Left ventricle myocardium inferior (tissue), 1 donor: Measurements from ENCODE around the gene FAM110A. TPM values are rescaled to one million over a fixed set of nuclear protein-coding genes. Genes with fewer than 3 reads are reported as not detected.

ENCODE experiments used
- DNase-seq: peaks from one replicate; pipeline ENCODE4 v3.0.0-alpha.2; 2020
- H3K27ac ChIP-seq: fragments of 200-600 bp; replicated peaks from 2 replicates; pipeline ENCODE4 v1.8.0; 2021
- H3K27me3 ChIP-seq: fragments of 200-600 bp; 2 replicates; pipeline ENCODE4 v1.8.0; 2021; ENCODE audit warnings: low read depth
- H3K36me3 ChIP-seq: fragments of 200-600 bp; 2 replicates; pipeline ENCODE4 v1.8.0; 2021
- H3K4me1 ChIP-seq: fragments of 200-600 bp; 2 replicates; pipeline ENCODE4 v1.8.0; 2021
- H3K4me3 ChIP-seq: fragments of 200-600 bp; 2 replicates; pipeline ENCODE4 v1.8.0; 2021; ENCODE audit warnings: mild to moderate bottlenecking, moderate library complexity
- H3K9me3 ChIP-seq: fragments of 200-600 bp; replicated peaks from 2 replicates; pipeline ENCODE4 v1.8.0; 2021
- CTCF ChIP-seq: fragments of 200-600 bp; IDR thresholded peaks from 2 replicates; pipeline ENCODE4 v1.8.0; 2021; ENCODE audit warnings: antibody characterized with exemption, mild to moderate bottlenecking, borderline replicate concordance
- intact Hi-C: fragments of 100-400 bp; cut with micrococcal nuclease; formaldehyde crosslinking; loops from one replicate; pipeline ENCODE4 v1.11.0; 2022
- total RNA-seq: library from RNA; stranded (reverse); fragmentation: NEBNext Ultra II Directional; extraction: Animal tissue kit (Norgen Biotek cat#: 25700); gene quantifications from one replicate; pipeline ENCODE4 v1.2.1, GENCODE V29; 2021
- donor health status: DM: no; HTN: yes; CAD: no; lungs with severe emphysema.

Gene FAM110A
- total RNA-seq, 1 donor from 2014 or later = 2.0 TPM

- Histone ChIP-seq H3K27me3 (peaks cover 29% of the 10 kb centered on the region), H3K36me3 (no peaks in the 10 kb centered on the region), H3K27ac (no peak overlapping the region), H3K9me3 (no peaks in the 10 kb centered on the region), H3K4me1 (no peaks in the 10 kb centered on the region), H3K4me3 (no peak overlapping the region)
- DNase-seq = no peak
- intact Hi-C loops = no loop called here
- no peak for TF ChIP-seq CTCF
These were observed 31.9 kb downstream of the FAM110A start for GRCh38 chr20:865440-865839.

- Histone ChIP-seq H3K27ac (no peak overlapping the region), H3K36me3 (no peaks in the 10 kb centered on the region), H3K9me3 (no peaks in the 10 kb centered on the region), H3K27me3 (peaks cover 57% of the 10 kb centered on the region), H3K4me1 (no peaks in the 10 kb centered on the region), H3K4me3 (no peak overlapping the region)
- DNase-seq = no peak
- TF ChIP-seq CTCF = no peak
- intact Hi-C loops = no loop called here
These were observed 34.8 kb downstream of the FAM110A start for GRCh38 chr20:868279-868678.

- no peak overlapping the region for H3K4me3 ChIP-seq
- intact Hi-C loops = no loop called here
These were observed 36.1 kb downstream of the FAM110A start for GRCh38 chr20:869606-870005.

GRCh38 chr20:870758-871157 is 37.2 kb downstream of the FAM110A start:
- H3K4me1 ChIP-seq = no peaks in the 10 kb centered on the region
- intact Hi-C loops = no loop called here
- no peaks in the 10 kb centered on the region for H3K9me3 ChIP-seq
- no peak for TF ChIP-seq CTCF
- no peak overlapping the region for H3K27ac ChIP-seq
- no peak overlapping the region for H3K4me3 ChIP-seq
- no peaks in the 10 kb centered on the region for H3K36me3 ChIP-seq
- DNase-seq = no peak
- H3K27me3 ChIP-seq = peaks cover 52% of the 10 kb centered on the region

More at GRCh38 chr20:869606-870005, 36.1 kb downstream of the FAM110A start:
- Histone ChIP-seq H3K36me3 (no peaks in the 10 kb centered on the region), H3K9me3 (no peaks in the 10 kb centered on the region), H3K27ac (no peak overlapping the region), H3K27me3 (peaks cover 58% of the 10 kb centered on the region), H3K4me1 (no peaks in the 10 kb centered on the region)
- TF ChIP-seq CTCF = no peak
- no peak for DNase-seq

GRCh38 chr20:871436-871835 is 37.9 kb downstream of the FAM110A start:
- TF ChIP-seq CTCF = no peak
- no peaks in the 10 kb centered on the region for H3K9me3 ChIP-seq
- H3K4me1 ChIP-seq = no peaks in the 10 kb centered on the region

GRCh38 chr20:871948-872347 is 38.4 kb downstream of the FAM110A start:
- peaks cover 52% of the 10 kb centered on the region for H3K27me3 ChIP-seq
- intact Hi-C loops = no loop called here
- no peaks in the 10 kb centered on the region for H3K4me1 ChIP-seq
- H3K4me3 ChIP-seq = no peak overlapping the region
- TF ChIP-seq CTCF = no peak
- H3K27ac ChIP-seq = no peak overlapping the region
- no peaks in the 10 kb centered on the region for H3K36me3 ChIP-seq
- H3K9me3 ChIP-seq = no peaks in the 10 kb centered on the region
- DNase-seq = no peak

More at GRCh38 chr20:871436-871835, 37.9 kb downstream of the FAM110A start:
- intact Hi-C loops = no loop called here
- H3K27me3 ChIP-seq = peaks cover 52% of the 10 kb centered on the region
- H3K4me3 ChIP-seq = no peak overlapping the region
- H3K27ac ChIP-seq = no peak overlapping the region
- H3K36me3 ChIP-seq = no peaks in the 10 kb centered on the region
- no peak for DNase-seq
